Hematopoietic multipotent progenitor cell (in vitro differentiated cells): ENCODE results near the gene CDK1. TPM values are rescaled to one million over a fixed set of nuclear protein-coding genes. Genes with fewer than 3 reads are reported as not detected.

Experiments
- DNase-seq, 3 donors: peaks; one replicate each; pipeline ENCODE4 v3.0.0-alpha.2; 2011 to 2015; ENCODE audit warnings: low read depth in 2 of 3, low spot score in 2 of 3
- total RNA-seq: library from RNA; depleted of rRNA; stranded (reverse); fragments of >200 nt; gene quantifications from one replicate; pipeline ENCODE4 v1.2.3, GENCODE V29; 2012

CDK1 gene
- total RNA-seq = 1.6 TPM

DNA sequence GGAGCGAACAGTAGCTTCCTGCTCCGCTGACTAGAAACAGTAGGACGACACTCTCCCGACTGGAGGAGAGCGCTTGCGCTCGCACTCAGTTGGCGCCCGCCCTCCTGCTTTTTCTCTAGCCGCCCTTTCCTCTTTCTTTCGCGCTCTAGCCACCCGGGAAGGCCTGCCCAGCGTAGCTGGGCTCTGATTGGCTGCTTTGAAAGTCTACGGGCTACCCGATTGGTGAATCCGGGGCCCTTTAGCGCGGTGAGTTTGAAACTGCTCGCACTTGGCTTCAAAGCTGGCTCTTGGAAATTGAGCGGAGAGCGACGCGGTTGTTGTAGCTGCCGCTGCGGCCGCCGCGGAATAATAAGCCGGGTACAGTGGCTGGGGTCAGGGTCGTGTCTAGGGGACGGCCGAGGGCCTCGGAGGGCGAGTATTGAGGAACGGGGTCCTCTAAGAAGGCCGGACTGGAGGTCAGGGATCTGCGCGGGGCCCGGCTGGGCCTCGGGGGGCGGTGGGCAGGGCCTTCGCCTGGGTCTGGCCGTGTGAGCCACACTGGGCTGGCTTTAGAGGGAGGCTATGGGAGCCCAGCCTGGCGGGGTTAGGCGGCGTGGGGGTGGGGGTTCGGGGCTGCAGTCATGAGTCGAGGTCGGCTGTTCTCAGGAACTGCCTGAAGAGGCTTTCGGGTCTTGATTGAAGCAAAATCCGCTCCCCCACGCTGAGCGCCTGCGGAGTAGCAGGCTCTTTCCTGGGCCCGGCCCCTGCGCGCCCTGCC is at the start of gene CDK1:
Gene CDK1 (plus strand): TSS at position 265 of the 757 bp plus-strand sequence. CDS start 1,688 bp downstream, outside the sequence.
- DNase-seq = peak; percentile 88 to 99 (median 98)

GRCh38 chr10:60729106-60729505 is 49.2 kb upstream of the CDK1 start:
- no peak for DNase-seq

DNA sequence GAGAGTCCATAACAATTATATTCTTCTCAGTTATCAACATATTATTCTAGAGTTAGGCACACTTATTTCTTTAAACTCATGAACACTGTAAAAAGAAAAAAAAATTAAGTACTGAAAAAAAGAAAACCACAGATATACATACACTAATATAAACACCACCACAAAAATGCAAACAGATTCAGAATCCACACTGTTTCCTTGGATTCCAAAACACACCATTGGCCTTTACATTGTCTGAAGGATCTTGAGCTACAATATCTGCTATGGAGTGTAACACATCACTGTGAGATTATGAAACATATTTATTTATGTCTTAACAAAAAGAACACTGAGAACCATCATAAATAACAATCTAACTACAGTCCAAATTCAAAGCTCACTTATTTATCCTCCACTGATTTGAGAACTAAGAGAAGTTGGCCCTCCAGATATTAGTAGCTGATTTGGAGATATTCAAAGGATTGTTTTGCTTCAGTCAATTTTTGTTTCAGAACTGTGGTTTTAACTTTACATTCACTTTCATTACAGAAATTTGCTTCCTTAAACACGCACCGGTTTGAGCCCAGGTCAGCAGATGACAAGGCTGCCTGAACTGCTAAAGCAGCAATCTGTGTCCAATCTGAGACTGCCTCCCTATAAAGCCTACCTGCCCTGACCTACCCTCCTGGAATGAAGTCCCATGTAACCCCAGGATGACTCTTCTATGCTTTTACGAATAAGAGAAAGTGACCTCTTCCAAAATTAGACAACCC is 47.0 kb upstream of the CDK1 start:
- peak in 2 of 3 donors; percentile 36 to 53 for DNase-seq

DNA sequence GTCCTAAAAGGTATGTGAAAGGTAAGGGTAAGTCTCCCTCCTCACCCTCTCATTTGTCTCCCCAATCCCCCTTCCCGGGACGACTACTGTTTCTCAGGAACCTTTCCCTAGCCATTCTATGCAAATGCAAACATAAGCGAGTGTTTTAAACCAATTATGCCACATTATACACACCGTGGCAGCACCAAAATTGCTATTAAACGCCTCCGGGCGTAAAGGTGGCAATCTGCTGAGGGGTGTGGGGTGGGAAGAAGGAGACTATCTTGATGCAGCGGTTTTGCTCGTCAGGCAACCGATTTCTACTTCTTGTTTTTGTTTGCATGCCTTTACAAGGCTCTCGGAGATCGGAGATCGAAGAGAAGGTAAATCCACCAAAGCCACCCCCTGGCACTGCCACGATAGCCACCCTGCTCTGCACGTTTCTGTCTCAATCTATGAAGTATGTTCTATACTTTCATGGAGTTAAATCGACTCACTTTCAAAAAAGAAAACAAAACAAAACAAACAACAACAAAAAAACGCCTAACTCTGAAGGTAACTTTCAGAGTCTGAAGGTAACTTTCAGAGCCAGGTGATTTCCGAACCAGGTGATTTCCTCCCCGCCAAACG is 46.0 kb upstream of the CDK1 start:
- peak; percentile 36 to 58 (median 47) for DNase-seq

DNA sequence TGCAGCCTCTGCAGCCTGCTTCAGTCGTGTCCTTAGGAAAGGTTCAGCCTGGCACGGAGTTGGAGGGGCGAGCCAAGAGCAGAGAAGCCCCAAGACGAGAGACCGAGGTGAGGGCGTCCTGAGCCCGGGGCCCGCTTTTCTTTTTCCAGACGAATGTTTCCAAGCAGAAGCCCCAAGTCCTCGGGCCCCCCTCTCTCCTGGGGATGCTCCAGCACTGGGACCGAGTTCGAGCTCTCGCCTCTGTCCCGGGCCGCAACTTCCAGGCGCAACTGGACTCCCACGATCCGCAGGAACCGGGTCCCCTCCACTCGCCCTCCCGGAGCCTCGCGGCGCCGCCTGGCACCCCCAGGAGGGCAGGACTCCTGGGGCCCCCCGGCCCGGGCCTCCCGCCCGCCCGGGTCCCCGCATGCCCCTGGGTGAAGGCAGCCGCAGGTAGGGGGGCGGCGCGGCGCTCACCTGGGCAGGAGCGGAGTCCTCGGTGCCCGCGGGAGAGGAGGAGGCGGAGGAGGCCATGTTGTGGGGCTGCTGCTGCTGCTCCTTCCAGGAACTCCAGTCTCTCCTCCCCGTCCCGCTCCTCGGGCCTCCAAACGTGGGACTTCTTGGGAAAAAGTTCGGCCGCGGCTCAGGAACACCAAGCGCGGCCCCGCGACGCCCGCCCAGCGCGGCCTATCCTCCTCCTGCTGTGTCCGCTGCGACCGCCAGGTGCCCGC is 45.3 kb upstream of the CDK1 start:
- DNase-seq = peak in 2 of 3 donors; percentile 31 to 43

DNA sequence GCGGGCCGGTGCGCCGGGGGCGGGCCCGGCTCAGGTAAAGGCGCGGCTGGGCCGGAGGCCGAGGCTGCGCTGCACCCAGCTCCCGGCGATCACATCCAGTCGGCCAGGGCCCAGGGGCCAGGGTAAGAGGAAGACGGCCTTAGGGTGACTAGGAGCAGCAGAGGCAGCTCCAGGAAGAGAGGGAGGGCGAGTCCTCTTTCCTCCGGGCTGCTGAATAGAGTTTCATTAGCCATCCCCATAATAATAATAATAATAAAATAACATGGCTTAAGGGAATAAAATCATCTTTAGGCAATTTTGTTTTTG is 44.8 kb upstream of the CDK1 start:
- no peak for DNase-seq

GRCh38 chr10:60733826-60734225 is 44.5 kb upstream of the CDK1 start:
- DNase-seq = no peak

GRCh38 chr10:60734226-60734625 is 44.1 kb upstream of the CDK1 start:
- no peak for DNase-seq

- no peak for DNase-seq
These were observed 43.0 kb upstream of the CDK1 start for GRCh38 chr10:60735244-60735643.

GRCh38 chr10:60737242-60737641 is 41.0 kb upstream of the CDK1 start:
- DNase-seq = no peak

GRCh38 chr10:60739558-60739957 is 38.7 kb upstream of the CDK1 start:
- no peak for DNase-seq

DNA sequence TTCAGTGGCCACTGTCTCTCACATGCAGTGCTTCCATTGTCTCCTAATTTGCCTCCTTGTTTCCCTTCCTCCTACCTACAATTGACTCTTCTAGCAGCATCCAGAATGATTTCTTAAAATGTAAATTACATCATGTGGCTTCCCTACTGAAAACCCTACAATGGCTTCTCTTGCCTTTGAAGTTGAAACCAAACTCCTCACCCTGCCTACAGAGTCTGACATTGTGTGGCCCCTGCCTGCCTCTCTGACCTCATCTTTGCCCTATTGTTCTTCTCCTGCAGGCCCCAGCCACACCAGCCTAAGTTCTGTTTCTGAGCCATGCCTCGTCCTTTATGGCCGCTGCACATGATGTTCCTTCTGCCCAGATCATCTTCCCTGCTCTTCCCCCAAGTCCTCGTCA is 35.8 kb upstream of the CDK1 start:
- no peak for DNase-seq

DNA sequence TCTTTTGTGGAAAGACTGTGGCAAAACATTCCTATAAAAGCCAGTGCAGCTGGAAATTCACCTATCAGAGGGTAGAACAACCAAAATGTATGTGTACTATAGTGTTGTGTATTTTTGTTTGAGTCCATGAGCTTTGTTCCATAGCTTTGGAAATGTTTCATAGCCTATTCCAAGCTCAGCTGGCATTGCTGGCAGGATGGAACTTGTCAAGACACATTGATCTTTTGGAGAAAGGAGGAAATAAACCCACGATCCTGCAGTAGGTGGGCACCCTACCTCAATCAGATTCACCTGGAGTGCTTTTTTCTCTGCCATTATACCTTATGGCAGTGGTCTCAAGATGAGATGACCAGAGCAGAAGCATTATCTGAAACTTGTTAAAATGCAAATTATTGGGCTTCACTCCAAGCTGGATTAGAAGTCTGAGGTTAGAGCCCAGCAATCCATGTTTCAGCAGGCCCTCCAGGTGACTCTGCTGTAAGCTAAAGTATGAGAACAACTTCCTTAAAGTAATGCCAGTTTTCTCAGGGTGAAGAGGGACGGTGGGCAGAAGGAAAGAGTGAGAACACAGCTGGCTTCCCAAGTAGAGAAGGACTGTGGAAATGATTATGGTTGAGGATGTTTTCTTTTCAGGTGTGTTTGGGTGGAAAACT is 30.3 kb upstream of the CDK1 start:
- no peak for DNase-seq

DNA sequence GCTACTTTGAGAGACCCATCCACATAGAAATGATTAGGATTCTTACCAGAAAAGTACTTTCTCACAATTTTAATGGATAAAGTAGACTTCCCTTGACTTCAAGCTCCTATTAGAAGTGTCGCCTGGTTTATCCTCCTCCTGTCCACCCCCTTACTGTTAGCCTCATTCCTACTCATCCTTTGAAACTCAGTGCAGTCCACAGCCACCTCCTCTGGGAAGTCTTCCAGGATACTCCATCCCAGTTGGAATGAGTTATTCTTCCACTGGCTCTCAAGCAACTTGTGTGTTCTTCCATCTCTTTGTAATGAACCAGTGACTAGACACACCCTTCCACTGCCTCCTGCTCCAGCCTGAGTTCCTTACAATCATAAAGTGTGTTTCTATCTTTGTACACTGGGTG is 25.1 kb upstream of the CDK1 start:
- DNase-seq = no peak

GRCh38 chr10:60753817-60754216 is 24.5 kb upstream of the CDK1 start:
- DNase-seq = no peak

DNA sequence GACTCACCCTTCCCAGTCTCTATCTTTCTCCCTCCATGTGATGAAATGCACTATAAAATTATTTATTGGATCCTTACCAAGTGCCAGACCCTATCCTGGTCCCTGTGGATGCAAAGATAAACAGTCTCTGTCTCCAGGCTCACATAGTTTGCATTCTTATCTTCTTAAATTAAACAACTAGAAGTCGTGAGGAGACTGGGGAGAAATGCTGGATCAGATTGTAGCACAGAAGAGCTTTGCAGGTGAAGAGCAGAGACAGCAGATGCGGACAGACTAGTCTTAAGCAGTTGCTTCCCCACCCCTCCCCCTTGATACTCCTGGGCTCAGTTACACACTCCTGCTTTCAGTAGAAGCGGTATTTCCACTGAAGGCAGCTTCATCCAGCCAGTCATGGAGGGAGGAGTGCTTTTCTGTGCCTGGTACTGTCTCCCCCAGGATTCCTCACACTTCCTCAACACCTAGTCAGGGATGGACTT is 20.8 kb upstream of the CDK1 start:
- DNase-seq = no peak

GRCh38 chr10:60759181-60759580 is 19.1 kb upstream of the CDK1 start:
- DNase-seq = no peak

- no peak for DNase-seq
These were observed 17.5 kb upstream of the CDK1 start for GRCh38 chr10:60760711-60761210.

DNA sequence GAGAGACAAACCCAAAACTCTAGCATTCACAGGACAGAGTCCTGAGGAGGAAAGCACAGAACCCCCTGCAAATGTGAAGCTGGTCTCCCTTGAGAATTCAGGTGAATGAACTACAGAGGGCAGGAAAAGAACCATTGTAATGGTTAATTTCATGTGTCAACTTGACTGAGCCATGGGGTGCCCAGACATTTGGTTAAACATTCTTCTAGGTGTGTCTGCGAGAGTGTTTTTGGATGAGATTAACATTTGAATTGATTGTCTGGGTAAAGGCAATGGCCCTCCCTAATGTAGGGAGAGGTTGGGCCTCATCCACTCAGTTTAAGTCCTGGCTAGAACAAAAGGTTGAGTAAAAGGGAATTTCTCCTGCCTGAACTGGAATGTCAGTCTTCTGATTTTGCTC is 15.7 kb upstream of the CDK1 start:
- DNase-seq = no peak

- DNase-seq = no peak
These were observed 10.9 kb upstream of the CDK1 start for GRCh38 chr10:60767424-60767823.
